ENCODE data around the gene SCN10A. TPM values are rescaled to one million over a fixed set of nuclear protein-coding genes. Genes with fewer than 3 reads are reported as not detected.

SCN10A gene
- total RNA-seq, 1 experiment from 2014 or later: not detected

DNA sequence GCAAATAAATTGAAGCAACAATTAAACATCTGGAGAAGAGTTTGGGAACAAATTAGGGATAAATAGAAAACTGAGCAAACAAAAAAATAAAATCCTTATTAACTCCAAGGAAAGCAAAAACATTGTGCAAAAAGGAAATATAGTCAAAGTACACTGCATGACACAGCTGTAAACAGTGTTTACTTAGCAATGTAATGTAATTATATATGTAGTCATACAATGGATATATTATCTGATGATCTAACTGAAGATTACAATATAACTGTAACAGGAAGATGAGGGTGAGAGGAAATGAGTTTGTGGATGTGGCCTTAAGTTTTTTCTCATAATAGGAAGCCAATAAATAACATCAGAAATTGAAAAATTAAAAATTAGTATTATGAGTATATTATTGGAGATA, 42.5 kb downstream of the SCN10A start:
- no peak for DNase-seq (ENCODE audit: low read depth)

GRCh38 chr3:38763569-38763968, 52.4 kb downstream of the SCN10A start:
- no peak for DNase-seq (ENCODE audit: low read depth)

DNA sequence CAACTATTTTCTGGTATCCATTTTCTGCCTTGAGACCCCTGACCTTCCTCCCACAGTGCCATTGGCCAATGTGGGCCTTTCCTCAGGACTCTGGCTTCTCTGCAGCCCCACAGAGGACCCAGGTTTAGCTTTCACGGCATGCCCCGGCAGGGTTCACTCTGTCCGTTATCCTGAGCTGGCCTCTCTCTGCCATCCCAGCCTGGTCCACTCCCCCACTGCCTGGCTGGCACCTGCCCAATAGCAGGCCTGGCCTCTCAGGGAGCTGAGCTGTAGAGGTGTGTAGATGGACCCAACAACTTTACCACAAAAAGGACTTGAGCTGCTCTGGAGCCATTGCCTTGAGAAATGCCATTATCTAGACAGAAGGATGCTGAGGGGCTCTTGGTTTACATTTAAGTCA, 57.5 kb downstream of the SCN10A start:
- no peak for DNase-seq (ENCODE audit: low read depth)

- DNase-seq (ENCODE audit: low read depth): no peak
These were observed 58.3 kb downstream of the SCN10A start for GRCh38 chr3:38757721-38758120.

- no peak for DNase-seq (ENCODE audit: low read depth)
These were observed 59.1 kb downstream of the SCN10A start for GRCh38 chr3:38756892-38757291.

DNA sequence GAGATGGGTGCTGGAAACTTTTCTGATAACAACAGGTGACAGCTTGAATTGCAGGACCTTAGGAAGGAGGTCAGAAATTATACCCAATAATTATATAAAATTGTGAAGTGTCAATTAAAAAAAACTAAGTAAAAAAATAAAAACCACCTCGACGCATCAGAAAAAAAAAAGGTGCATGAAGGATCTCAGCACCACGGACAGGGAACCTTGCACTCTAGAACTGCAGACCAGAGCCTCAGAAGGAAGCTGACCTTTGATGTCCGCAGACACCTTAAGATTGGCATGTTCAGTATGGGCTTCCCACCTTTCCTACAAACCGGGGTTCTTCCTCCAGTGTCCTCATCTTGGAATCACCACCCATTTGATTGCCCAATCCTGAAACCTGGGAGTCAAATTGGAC, 60.9 kb downstream of the SCN10A start:
- DNase-seq (ENCODE audit: low read depth): no peak

- DNase-seq (ENCODE audit: low read depth): no peak
These were observed 69.4 kb downstream of the SCN10A start for GRCh38 chr3:38746641-38747040.

GRCh38 chr3:38743043-38743442, 73.0 kb downstream of the SCN10A start:
- no peak for DNase-seq (ENCODE audit: low read depth)

- no peak for DNase-seq (ENCODE audit: low read depth)
These were observed 73.5 kb downstream of the SCN10A start for GRCh38 chr3:38742550-38742949.

DNA sequence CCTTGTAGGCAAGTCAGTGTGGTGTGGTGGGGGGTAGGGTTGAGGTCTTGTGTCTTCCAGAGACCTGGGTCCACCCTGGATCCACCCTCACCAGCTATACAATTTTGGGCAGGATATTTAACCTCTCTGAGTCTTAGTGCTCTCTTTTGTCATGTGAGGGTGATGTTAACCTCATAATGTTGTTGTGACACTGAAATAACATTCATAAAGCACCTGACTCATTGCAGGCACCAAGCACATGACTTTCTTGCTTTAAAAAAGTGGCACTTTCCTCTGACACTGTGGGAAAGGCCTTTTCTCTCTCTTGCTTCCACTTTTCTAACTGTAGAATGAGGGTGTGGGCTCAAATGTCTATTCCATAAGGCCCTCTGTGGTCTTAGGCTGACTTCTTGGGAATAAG, 75.5 kb downstream of the SCN10A start:
- no peak for DNase-seq (ENCODE audit: low read depth)

GRCh38 chr3:38739931-38740330, 76.1 kb downstream of the SCN10A start:
- no peak for DNase-seq (ENCODE audit: low read depth)

DNA sequence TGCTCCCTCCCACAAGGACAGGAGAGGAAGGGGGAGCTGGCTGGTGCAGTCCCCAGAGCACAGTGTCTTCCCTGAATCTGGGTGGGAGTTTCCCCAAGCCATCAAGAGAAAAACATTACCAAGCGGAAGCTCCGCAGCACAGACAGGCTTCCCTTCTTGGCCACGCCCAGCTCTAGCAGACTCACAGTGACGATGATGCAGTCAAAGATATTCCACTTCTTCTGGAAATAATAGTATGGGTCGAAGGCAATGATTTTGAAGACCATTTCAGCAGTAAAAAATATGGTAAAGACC, 76.7 kb downstream of the SCN10A start:
- DNase-seq (ENCODE audit: low read depth): no peak

DNA sequence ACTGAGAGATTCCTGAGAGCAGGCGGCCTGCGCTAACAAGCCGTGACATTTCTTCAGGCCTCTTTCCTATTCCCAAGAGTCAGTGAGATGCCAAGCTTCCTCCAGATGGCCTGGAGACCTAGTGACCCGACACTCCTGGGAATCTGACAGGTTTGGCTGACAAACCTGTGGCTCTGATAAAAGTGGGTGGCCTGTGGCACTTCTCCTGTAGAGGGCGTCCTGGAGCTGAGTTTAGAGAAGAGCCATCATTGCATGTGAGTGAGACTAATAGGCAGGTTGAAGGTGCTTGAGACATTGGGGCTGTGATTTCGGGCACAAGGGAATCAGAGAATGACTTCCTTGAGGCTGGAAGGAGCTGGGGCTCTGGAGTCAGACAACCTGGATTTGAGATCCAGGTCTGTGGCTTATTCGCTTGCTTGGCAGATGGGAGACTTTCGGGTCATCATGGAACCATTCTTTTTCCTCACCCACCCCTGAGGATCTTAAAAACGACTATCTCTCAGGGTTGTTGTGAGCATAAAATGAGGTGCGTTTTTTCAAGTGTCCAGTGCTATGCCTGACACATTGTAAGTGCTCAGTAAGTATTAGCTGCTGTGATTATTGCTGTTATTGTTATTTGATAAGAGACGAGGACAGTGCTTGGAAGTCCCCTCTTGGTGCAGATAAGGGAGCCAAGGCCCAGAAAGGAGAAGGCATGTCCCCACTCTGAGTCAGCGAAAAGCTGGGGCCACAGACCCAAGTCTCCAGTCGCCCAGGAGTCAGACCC, 77.2 kb downstream of the SCN10A start:
- peak; percentile 47 for DNase-seq (ENCODE audit: low read depth)

GRCh38 chr3:38731522-38731921, 84.5 kb downstream of the SCN10A start:
- DNase-seq (ENCODE audit: low read depth): no peak

GRCh38 chr3:38730281-38730680, 85.7 kb downstream of the SCN10A start:
- peak; percentile 69 for DNase-seq (ENCODE audit: low read depth)

GRCh38 chr3:38728008-38728407, 88.0 kb downstream of the SCN10A start:
- DNase-seq (ENCODE audit: low read depth): no peak

- DNase-seq (ENCODE audit: low read depth): no peak
These were observed 89.3 kb downstream of the SCN10A start for GRCh38 chr3:38726751-38727150.

GRCh38 chr3:38725726-38726419, 90.1 kb downstream of the SCN10A start:
- peak; percentile 59 for DNase-seq (ENCODE audit: low read depth)

DNA sequence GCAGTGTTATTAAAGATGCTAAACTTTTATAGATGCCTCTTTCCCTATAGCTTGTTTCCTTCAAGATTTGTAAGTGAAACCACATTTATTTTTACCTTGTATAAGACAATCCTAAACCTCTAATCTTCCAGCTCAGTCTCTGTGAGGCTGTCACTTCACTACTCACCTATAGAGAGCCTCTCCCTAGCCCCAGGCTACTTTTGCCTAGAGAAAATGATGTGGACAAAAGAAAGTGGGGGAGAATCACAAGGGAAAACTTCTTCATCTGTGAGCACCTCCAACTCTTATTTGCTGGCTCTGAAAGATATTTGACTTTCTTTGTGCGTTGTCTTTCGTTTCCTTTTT, 91.7 kb downstream of the SCN10A start:
- peak; percentile 42 for DNase-seq (ENCODE audit: low read depth)

- DNase-seq (ENCODE audit: low read depth): peak; percentile 50
These were observed 92.2 kb downstream of the SCN10A start for GRCh38 chr3:38723569-38724391.

GRCh38 chr3:38722781-38723568, 93.0 kb downstream of the SCN10A start:
- peak; percentile 69 for DNase-seq (ENCODE audit: low read depth)

GRCh38 chr3:38721207-38721772, 94.7 kb downstream of the SCN10A start:
- DNase-seq (ENCODE audit: low read depth): no peak

Data from M059J (cell line).